Transverse colon (tissue), 4 donors: ENCODE results near the gene PRIMA1.

Experiments
- CTCF ChIP-seq, 5 experiments: fragments of 200-600 bp in 3 of 5; fragments of 450-650 bp in 2 of 5; sonication (generic) in 3 of 5; IDR thresholded peaks; 1 replicate in 2 of 5; 2 replicates in 3 of 5; pipeline ENCODE4 v1.5.1; 2016 to 2017; ENCODE audit warnings: antibody characterized with exemption in 5 of 5, inconsistent platforms in 3 of 5, mild to moderate bottlenecking in 2 of 5, moderate library complexity in 1 of 5
- POLR2A ChIP-seq: fragments of 450-650 bp; IDR thresholded peaks from one replicate; pipeline ENCODE4 v1.6.1; 2016; ENCODE audit warnings: antibody characterized with exemption, mild to moderate bottlenecking, moderate library complexity
- POLR2AphosphoS5 ChIP-seq, 3 donors: sonication (generic); formaldehyde crosslinking; IDR thresholded peaks; one replicate each; pipeline ENCODE4 v1.6.1; 2016; ENCODE audit warnings: antibody characterized with exemption in 3 of 3

- TF ChIP-seq CTCF (IDR thresholded peaks at IDR 0.05) (no peak), POLR2A (no peak), POLR2AphosphoS5 (IDR thresholded peaks at IDR 0.05) (no peak)
Measured at GRCh38 chr14:93794756-93795155, 6.5 kb upstream of the PRIMA1 start.
